Lung microvascular endothelial cell (primary cell): Measurements from ENCODE around the gene GPR146. TPM values are rescaled to one million over a fixed set of nuclear protein-coding genes. Genes with fewer than 3 reads are reported as not detected.

Experiments
- DNase-seq, 2 donors: peaks; one replicate each; pipeline versions ENCODE4 v3.0.0 to v3.0.0-alpha.2; 2010; ENCODE audit warnings: low read depth in 2 of 2
- total RNA-seq: library from RNA; depleted of rRNA; stranded (reverse); fragments of >200 nt; gene quantifications from 2 replicates; pipeline ENCODE4 v1.2.1, GENCODE V29; 2014

Gene GPR146
- total RNA-seq, 1 donor from 2014 or later, result 90.3 TPM

- DNase-seq, result no peak
These were observed 60.3 kb downstream of the GPR146 start for GRCh38 chr7:1104516-1105179.

GRCh38 chr7:1105189-1105588 lies 60.8 kb downstream of the GPR146 start:
- DNase-seq, result no peak

- no peak for DNase-seq
These were observed 61.9 kb downstream of the GPR146 start for GRCh38 chr7:1106063-1106792.

GRCh38 chr7:1106793-1107421 lies 62.6 kb downstream of the GPR146 start:
- DNase-seq, result peak in 1 of 2 donors; percentile 12

- DNase-seq, result no peak
These were observed 64.0 kb downstream of the GPR146 start for GRCh38 chr7:1108264-1108920.

Other genes with a start within 250 kb of the GPR146 start
- gene SUN1, start 212.1 kb upstream of the GPR146 start, total RNA-seq, result 73.0 and 94.8 TPM in 2 replicates
- 34.2 and 38.3 TPM in 2 replicates for gene GET4, start 168.0 kb upstream of the GPR146 start, total RNA-seq
- gene ADAP1, start 89.9 kb upstream of the GPR146 start, total RNA-seq, result 1.7 and 3.2 TPM in 2 replicates
- 3.9 and 5.4 TPM in 2 replicates for gene COX19, start 69.0 kb upstream of the GPR146 start, total RNA-seq
- not detected in 2 replicates for gene CYP2W1, start 61.4 kb upstream of the GPR146 start, total RNA-seq
- 1.1 and 1.2 TPM in 2 replicates for gene GPER1, start 43.6 kb downstream of the GPR146 start, total RNA-seq
- 6.5 and 14.1 TPM in 2 replicates for gene ZFAND2A, start 115.7 kb downstream of the GPR146 start, total RNA-seq
- gene UNCX, start 188.3 kb downstream of the GPR146 start, total RNA-seq, result not detected in 2 replicates